22Rv1 (cell line): ENCODE data around the gene RAB6B.

ENCODE experiments used
- ZFX ChIP-seq: fragments of 450-650 bp; IDR thresholded peaks from 2 replicates; pipeline ENCODE4 v1.6.1; 2017; ENCODE audit warnings: antibody characterized with exemption, borderline replicate concordance
- TF ChIP-seq, protein P1 (sequence below): fragments of 450-650 bp; IDR thresholded peaks from 2 replicates; pipeline ENCODE4 v1.5.1; 2017; ENCODE audit warnings: mild to moderate bottlenecking

DNA sequence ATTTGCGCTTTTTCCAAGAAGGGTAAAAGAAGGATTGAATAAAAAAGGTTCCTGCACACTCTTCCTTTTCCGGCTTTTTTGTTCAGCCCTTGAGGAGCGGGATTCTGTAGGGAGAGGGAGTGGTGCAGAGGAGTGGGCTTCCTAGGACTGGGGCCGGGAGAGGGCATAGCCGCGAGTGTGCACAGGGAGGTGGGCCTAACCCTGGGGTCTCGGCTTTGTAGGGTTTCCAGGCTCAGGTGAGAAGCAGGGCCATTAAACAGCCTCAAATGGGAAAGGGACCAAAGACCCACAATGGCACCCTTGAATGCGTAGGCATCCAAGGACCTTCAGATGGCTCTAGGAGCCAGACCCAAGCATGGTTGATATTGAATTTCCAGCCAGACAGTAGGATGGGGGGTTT lies 35.4 kb upstream of the RAB6B start:
- TF ChIP-seq, protein P1, sequence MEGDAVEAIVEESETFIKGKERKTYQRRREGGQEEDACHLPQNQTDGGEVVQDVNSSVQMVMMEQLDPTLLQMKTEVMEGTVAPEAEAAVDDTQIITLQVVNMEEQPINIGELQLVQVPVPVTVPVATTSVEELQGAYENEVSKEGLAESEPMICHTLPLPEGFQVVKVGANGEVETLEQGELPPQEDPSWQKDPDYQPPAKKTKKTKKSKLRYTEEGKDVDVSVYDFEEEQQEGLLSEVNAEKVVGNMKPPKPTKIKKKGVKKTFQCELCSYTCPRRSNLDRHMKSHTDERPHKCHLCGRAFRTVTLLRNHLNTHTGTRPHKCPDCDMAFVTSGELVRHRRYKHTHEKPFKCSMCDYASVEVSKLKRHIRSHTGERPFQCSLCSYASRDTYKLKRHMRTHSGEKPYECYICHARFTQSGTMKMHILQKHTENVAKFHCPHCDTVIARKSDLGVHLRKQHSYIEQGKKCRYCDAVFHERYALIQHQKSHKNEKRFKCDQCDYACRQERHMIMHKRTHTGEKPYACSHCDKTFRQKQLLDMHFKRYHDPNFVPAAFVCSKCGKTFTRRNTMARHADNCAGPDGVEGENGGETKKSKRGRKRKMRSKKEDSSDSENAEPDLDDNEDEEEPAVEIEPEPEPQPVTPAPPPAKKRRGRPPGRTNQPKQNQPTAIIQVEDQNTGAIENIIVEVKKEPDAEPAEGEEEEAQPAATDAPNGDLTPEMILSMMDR: no peak
- no peak for TF ChIP-seq ZFX
